Muscle of arm (tissue), 14 donors: ENCODE results near the gene SP8. TPM values are rescaled to one million over a fixed set of nuclear protein-coding genes. Genes with fewer than 3 reads are reported as not detected.
"Not testable (repeated sequence)": the region's sequence is repeated elsewhere in the genome, so short reads cannot be mapped to it uniquely, and the experiment has no call there.

Source experiments
- DNase-seq: peaks from one replicate; pipeline ENCODE4 v3.0.0-alpha.2; 2013
- long read RNA-seq, 11 donors: transcript quantifications; one replicate each; lab custom pipeline, GENCODE V29; 2026
- polyA plus RNA-seq, 12 donors: library from polyadenylated mRNA; unstranded; fragments of 120-200 nt; gene quantifications; one replicate each; pipeline ENCODE4 v1.2.1, GENCODE V29; 2013; ENCODE audit not compliant: insufficient read length in 12 of 12

Gene SP8
- polyA plus RNA-seq: under 1 TPM in 2 of 12 donors, not detected in 10; 0.05 to 0.48 TPM
- long read RNA-seq, donor 1: 0 reads
- long read RNA-seq, donor 2: 0 reads
- long read RNA-seq, donor 3: 0 reads
- long read RNA-seq, donor 4: 0 reads
- long read RNA-seq, donor 5: 0 reads
- long read RNA-seq, donor 6: 0 reads
- long read RNA-seq, donor 7: 0 reads
- long read RNA-seq, donor 8: 0 reads
- long read RNA-seq, donor 9: 0 reads
- long read RNA-seq, donor 10: 0 reads
- long read RNA-seq, donor 11, partial matches to known transcripts: 0 of 1 reads
- long read RNA-seq, donor 11, other reads (novel, unspliced or antisense): 0 of 1 reads

DNA sequence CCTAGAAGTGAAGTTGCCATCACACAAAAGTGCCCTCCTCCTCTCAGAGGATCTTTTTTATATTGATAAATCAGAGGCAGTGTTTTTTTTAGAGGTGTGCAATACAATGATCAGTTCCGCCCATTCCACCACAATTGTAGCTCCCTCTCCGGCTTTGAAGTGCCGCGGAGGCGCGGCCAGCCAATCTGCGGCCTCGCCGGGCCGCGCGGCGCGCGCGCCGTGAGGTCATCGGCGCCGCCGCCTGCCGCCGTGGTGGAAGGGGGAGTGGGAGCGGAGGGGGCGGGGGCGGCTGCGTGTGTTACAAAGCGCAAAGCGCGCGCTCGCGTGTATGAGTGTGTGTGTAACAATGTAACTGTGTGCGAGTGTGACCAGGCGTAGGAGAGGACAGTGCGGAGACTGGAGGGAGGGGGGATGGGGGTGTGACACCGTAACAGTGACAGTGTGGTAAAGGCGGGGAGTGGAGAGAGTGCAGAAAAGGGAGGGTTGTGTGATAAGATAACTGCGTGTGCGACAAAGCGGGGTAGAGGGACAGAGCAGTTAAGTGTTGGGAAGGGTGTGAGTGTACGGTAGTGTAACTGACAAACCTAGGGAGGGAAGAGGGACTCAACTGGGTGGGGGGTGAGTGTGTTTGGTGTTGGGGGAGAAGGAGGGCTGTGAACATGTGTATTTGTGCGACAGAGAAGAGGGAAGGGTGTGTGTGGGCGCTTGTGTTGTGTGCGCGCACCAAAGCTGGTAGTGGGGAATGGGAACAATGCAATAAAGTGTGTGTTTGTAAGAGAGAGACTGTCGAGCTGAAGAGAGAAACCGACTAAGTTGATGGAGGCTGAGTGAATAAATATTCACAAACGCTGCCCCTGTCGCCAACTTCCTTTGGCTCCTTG lies at the start of gene SP8:
SP8 (minus strand) TSS at position 108 of the 881 bp plus-strand sequence; CDS start at position 20, 88 bp downstream.
- DNase-seq: no peak

- DNase-seq: not testable (repeated sequence)
Observed at GRCh38 chr7:20836424-20836823, 49.7 kb upstream of the SP8 start.

- no peak for DNase-seq
Observed at GRCh38 chr7:20835111-20835750, 48.5 kb upstream of the SP8 start.

DNA sequence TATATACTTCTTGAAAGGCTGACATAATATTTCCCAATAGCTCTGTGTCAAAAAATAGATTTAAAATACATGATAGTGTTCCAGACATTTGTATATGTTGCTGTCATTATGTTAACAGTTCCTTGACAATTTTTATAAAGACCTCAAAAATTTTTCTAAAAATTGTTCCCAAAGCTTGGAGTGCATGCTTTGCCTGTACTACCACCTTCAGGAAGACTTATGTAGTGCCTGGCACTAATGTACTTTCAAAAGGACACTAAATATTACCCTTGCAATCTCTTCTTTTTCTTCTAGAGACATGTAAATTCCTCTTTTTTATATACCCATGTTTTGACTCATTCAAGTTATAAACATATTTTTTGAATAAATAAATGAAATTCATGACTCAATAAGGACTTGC lies 48.0 kb upstream of the SP8 start:
- no peak for DNase-seq

DNA sequence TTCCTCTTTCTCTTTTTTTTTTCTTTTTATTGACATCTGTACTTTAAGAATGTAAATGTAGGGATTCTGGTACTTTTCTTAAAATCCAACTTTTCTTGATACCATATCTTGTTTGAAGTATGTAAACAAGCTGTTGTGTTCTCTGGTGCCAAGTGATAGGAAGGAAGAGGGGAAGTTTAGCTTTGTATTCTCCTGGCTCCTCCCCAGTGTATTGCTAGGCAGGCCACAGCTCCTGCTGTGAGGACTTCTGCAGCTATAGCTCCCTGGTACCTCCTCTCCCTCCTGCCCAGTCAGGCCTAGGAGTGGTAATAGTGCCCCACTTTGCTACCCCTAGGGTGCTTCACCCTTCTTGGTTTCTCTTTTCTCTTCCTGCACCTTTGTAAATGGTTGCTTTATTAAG lies 45.3 kb upstream of the SP8 start:
- DNase-seq: no peak

- DNase-seq: no peak
Observed at GRCh38 chr7:20831451-20831850, 44.8 kb upstream of the SP8 start.

DNA sequence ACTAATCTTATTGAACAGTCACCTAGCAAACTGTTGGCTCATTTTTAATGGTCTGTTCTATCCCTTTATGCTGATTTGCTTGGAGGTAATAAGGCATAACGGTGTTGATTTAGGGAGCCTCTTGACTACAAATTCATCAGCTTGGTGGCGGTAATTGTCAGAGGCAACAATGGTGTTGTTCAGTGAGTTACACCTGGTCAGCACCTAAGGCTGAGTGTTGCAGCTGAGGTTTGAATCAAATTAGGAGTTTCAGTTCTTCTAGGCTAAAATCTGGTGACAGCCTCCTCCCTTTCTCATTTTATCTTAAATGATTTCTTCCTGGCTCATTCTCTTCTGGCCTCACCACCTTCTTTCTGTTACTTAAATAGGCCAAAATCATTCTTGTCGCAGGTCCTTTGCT lies 42.3 kb upstream of the SP8 start:
- DNase-seq: no peak

GRCh38 chr7:20827172-20827571 lies 40.5 kb upstream of the SP8 start:
- DNase-seq: no peak

DNA sequence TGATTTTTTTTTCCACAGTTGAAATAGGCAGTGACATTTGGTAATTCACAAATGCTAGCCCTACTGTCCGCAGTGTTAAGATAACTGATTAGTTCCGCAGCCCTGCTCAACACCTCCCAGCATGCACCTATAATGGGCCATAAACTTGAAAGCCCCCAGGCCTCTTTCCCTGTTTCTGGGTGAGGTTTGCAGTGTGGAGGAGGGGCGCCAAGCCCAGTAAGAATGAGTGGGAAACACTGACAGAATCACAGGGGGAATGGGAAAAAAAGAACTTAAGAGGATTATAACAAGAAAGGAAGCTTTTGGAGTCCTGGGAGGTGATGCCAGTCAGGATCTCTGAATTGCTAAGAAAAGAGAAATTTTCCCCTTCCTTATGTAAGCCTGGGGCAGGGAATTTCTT lies 39.6 kb upstream of the SP8 start:
- DNase-seq: no peak

DNA sequence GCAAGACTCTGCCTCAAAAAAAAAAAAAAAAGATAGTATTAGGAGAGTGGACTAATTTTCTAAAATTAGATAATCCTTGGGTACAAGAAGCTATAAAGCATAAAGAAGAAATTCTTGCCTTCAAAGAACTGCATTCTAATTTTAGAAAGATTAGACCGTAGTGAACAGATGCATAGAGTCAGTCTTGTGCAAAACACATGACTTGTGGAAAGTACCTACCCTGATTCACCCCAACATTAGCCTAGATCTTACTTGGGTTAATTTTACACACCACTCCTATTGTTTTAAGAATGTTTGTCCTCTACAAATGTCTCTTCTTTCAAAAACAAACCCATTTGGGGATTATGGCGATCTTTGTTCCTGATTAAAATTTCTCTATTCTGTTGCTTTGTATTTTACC lies 38.9 kb upstream of the SP8 start:
- no peak for DNase-seq

GRCh38 chr7:20821390-20821789 lies 34.7 kb upstream of the SP8 start:
- DNase-seq: not testable (repeated sequence)

DNA sequence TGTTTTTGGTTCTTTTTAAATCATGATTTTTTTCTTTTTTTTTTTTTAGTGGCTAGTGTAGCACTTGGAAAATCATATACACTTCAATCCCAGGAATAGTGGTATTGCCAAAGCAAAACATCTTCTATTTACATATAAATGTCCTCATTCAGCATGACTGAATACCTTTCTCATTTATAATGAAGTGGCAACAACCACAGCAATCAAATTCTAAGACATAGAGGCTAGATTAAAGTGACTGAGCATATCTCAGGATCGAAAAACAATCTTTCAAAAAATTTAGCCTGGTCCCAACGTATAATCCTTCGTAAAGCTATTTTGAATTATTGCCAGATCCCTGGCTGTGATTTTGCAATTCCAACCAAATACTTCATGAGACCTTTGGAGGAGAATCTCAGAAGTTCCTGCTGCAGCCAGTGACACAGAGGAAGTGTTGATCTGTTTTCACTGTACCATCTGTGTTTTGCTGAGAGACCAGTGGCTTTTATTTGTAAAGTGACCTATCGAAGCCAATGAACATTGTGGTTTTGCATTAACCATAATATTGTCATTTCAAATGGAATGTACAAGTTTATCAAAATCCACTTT lies 29.8 kb upstream of the SP8 start:
- DNase-seq: no peak

DNA sequence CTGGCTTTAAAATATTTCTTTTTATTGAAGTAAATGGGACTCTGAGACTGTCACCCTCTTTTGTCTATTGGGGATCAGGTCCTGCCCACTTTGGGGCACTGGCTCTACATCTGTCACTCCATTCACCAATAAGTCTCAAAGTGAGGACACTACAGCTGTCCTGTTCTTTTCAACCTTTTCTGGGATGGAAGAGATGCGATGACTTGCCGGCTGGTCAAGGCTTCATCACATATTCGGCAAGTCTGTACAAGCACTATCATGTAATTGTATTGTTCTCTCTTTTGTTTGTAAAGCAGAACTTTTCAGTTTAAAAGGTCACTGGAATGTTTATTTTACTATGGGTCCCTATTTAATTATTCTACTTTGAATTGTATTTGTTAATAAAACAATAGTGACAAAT lies 17.7 kb upstream of the SP8 start:
- DNase-seq: no peak

DNA sequence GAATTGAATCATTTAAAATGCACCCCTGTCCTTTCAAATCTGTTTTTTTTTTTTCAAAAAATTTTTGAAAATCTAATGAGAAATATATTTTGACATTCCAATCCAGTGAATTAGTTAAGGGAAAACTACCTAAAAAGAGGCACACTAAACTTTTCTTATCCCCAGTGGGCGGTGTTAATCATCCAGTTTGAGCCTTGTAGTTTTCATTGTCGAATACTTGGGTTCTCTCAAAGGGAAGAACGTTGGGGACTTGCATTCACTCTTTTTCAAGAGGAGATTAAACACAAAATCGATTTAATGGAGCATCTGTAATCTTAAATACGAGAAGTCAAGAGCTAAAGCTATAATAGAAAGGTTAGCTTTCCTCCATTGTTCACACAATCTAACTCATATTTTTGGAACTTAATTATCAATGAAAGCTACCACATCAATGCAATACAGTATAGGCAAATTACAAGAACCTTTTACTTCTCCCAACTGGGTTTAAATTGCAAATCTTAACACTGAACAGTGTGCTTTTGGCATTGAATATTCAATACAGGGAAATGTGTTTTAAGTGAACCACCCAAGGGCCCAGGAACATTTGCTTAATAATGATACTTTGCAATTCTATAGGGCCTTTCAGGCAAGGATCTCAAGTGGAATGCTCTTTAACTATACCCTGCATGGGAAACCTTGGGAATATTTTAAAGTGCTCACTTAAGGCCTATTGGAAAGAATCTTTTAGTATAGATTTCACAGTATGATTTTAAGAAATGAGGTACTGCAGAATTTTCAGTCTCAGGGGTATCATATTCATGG lies 13.1 kb upstream of the SP8 start:
- DNase-seq: no peak

DNA sequence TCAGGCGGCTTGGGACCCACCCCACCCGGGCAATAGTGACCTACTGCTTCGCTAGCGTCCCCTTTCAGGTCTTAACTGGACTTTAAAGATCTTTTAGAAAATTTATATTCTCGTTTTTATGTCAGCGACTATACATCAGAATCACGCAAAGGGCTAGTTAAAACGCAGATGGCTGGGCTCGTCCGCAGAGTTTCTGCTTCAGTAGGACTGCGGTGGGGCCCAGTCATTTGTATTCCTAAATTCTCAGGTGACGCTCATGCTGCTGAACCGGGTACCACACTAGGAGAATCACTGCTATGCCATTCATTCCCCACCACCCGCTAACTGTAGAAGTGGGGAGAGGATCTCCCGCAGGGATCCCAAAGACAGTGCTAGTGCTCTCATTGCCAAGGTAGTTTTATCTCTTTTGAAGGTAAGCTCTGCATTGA lies 12.0 kb upstream of the SP8 start:
- no peak for DNase-seq

DNA sequence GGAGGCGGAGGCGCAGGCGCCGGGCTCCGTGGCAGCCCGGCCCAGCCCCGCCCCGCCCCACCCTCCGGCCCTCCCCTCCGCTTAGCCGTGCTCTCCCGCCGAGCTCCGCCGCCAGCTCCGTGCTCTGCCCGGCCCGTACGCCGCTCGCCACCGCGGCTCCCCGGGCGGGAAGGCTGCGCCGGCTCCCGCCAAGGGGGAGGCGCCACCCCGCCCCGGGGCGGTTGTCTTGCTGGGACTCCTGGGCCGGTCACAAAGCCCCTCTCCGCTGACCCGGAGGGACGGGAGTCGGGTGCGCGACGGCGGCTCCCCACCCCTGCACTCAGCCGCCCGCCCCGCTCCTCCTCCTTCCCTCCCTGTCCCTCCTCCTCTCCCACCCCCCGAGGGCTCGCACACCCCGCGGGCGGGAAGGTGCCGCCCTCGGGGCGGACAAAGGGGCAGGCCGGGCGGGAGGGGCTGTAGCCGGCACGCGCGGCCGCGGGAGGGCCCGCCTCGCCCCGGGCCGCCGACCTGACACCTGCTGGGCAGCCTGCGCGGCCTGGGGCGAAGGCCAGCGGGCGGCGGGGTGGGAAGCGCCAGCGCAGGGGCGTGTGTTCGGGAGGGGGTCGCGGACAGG lies 11.5 kb upstream of the SP8 start:
- DNase-seq: no peak

GRCh38 chr7:20797462-20798080 lies 10.9 kb upstream of the SP8 start:
- DNase-seq: no peak

GRCh38 chr7:20797042-20797461 lies 10.4 kb upstream of the SP8 start:
- no peak for DNase-seq

DNA sequence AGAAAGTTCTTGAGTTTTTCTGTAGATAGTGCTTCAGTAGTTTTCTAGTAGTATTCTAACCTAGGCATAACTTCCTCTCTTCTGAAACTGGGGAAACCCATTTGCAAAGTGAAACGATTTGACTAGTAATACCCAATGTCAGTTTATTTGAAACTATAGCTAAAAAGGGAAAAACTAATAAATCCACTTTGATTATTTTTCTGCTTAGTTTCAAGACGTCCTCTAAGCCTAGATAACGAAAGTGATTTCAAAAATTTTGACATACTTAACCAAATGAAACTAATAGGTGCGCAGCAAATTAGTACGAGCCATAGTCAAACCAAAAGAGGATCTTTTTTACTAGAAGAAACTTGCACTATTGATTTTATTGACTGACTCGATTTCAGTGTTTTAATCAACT lies 9.8 kb upstream of the SP8 start:
- no peak for DNase-seq

- no peak for DNase-seq
Observed at GRCh38 chr7:20795881-20796280, 9.2 kb upstream of the SP8 start.
